Fibroblast of lung (primary cell): ENCODE data around the gene HNF1B. TPM values are rescaled to one million over a fixed set of nuclear protein-coding genes. Genes with fewer than 3 reads are reported as not detected.

Experiments
- DNase-seq, 2 donors: peaks; one replicate each; pipeline versions ENCODE4 v3.0.0 to v3.0.0-alpha.2; 2010; ENCODE audit warnings: low read depth in 2 of 2
- H2AFZ ChIP-seq: 2 replicates; pipeline ENCODE4 v1.5.1; 2012; ENCODE audit warnings: low read length, control low read depth, inconsistent platforms
- H3K27ac ChIP-seq: 2 replicates; pipeline ENCODE4 v1.5.1; 2011; ENCODE audit warnings: low read length, control low read depth; ENCODE audit not compliant: insufficient read depth
- H3K27me3 ChIP-seq: 2 replicates; pipeline ENCODE4 v1.5.1; 2011; ENCODE audit warnings: mild to moderate bottlenecking, low read length; ENCODE audit not compliant: control insufficient read depth, insufficient read depth
- H3K36me3 ChIP-seq: 2 replicates; pipeline ENCODE4 v1.5.1; 2011; ENCODE audit warnings: low read length; ENCODE audit not compliant: control insufficient read depth, insufficient read depth
- H3K4me1 ChIP-seq: 2 replicates; pipeline ENCODE4 v1.5.1; 2011; ENCODE audit warnings: low read length; ENCODE audit not compliant: control insufficient read depth, insufficient read depth; ENCODE audit errors: extremely low read depth
- H3K4me2 ChIP-seq: 2 replicates; pipeline ENCODE4 v1.5.1; 2011; ENCODE audit warnings: low read length, control low read depth; ENCODE audit not compliant: insufficient read depth; ENCODE audit errors: extremely low read depth
- H3K4me3 ChIP-seq, 4 experiments: fragments of 200-600 bp in 1 of 4; sonication (generic) in 1 of 4; replicated peaks in 1 of 4; 2 replicates each; pipeline ENCODE4 v1.5.1; 2011 to 2016; ENCODE audit warnings: low read length in 4 of 4, low read depth in 3 of 4, mild to moderate bottlenecking in 3 of 4, control low read depth in 2 of 4, inconsistent platforms in 1 of 4, mixed read lengths in 1 of 4; ENCODE audit not compliant: insufficient read depth in 1 of 4; ENCODE audit errors: control extremely low read depth in 1 of 4
- H3K79me2 ChIP-seq: 2 replicates; pipeline ENCODE4 v1.5.1; 2012; ENCODE audit warnings: mild to moderate bottlenecking, low read length, inconsistent platforms; ENCODE audit not compliant: control insufficient read depth, insufficient read depth
- H3K9ac ChIP-seq: 2 replicates; pipeline ENCODE4 v1.5.1; 2011; ENCODE audit warnings: mild to moderate bottlenecking, low read length, control low read depth; ENCODE audit not compliant: insufficient read depth
- H3K9me3 ChIP-seq: 2 replicates; pipeline ENCODE4 v1.5.1; 2012; ENCODE audit warnings: low read depth, low read length; ENCODE audit not compliant: control insufficient read depth, insufficient read depth
- H4K20me1 ChIP-seq: 2 replicates; pipeline ENCODE4 v1.5.1; 2011; ENCODE audit warnings: low read length; ENCODE audit not compliant: control insufficient read depth, insufficient read depth; ENCODE audit errors: extremely low read depth
- CTCF ChIP-seq, 2 donors: IDR thresholded peaks in 1 of 2; conservative IDR thresholded peaks in 1 of 2; 1 replicate in 1 of 2; 2 replicates in 1 of 2; pipeline ENCODE4 v1.5.1; 2011 to 2012; ENCODE audit warnings: low read length in 2 of 2, control low read depth in 1 of 2, inconsistent platforms in 1 of 2, low read depth in 1 of 2, mild to moderate bottlenecking in 1 of 2
- EZH2 ChIP-seq: IDR thresholded peaks from 2 replicates; pipeline ENCODE4 v1.5.1; 2012; ENCODE audit warnings: low read length, control low read depth, mild to moderate bottlenecking; ENCODE audit errors: missing control alignments
- polyA plus RNA-seq, 2 donors: library from polyadenylated mRNA; depleted of rRNA in 1 of 2; stranded (reverse) in 1 of 2; unstranded in 1 of 2; fragments of >200 nt; gene quantifications; 2 replicates each; pipeline ENCODE4 v1.2.1, GENCODE V29; 2011 to 2012; ENCODE audit warnings: missing spikeins in 1 of 2
- total RNA-seq: library from RNA; depleted of rRNA; stranded (reverse); fragments of >200 nt; gene quantifications from 2 replicates; pipeline ENCODE4 v1.2.1, GENCODE V29; 2014

The HNF1B gene
- total and polyA plus RNA-seq, 2 donors (not counting 1 experiment from before 2014, with no cell fraction given) = not detected

- Histone ChIP-seq H4K20me1 (peaks cover 2% of the 10 kb centered on the region), H2AFZ (no peak overlapping the region), H3K4me1 (no peaks in the 10 kb centered on the region), H3K27ac (no peak overlapping the region), H3K79me2 (no peaks in the 10 kb centered on the region), H3K36me3 (no peaks in the 10 kb centered on the region), H3K27me3 (peaks cover 66% of the 10 kb centered on the region), H3K9me3 (no peaks in the 10 kb centered on the region), H3K9ac (no peak overlapping the region), H3K4me2 (no peak overlapping the region), H3K4me3 (no peak overlapping the region)
- TF ChIP-seq CTCF (conservative IDR thresholded peaks at IDR 0.05 in 1 of 2, IDR thresholded peaks at IDR 0.05 in 1 of 2; ENCODE audit: low read depth in 1 of 2, low read length in 2 of 2) (no peak), EZH2 (no peak)
- DNase-seq = no peak
Observed at GRCh38 chr17:37745801-37746426, 1.1 kb upstream of the HNF1B start.

GRCh38 chr17:37744633-37744927, 279 bp downstream of the HNF1B start:
- Histone ChIP-seq H3K79me2 (no peaks in the 10 kb centered on the region), H3K9me3 (no peaks in the 10 kb centered on the region), H4K20me1 (peaks cover 2% of the 10 kb centered on the region), H3K27ac (no peak overlapping the region), H3K9ac (no peak overlapping the region), H3K4me2 (no peak overlapping the region), H3K4me1 (no peaks in the 10 kb centered on the region), H3K27me3 (peaks cover 73% of the 10 kb centered on the region), H3K4me3 (no peak overlapping the region), H2AFZ (no peak overlapping the region), H3K36me3 (no peaks in the 10 kb centered on the region)
- DNase-seq = no peak
- TF ChIP-seq CTCF (conservative IDR thresholded peaks at IDR 0.05 in 1 of 2, IDR thresholded peaks at IDR 0.05 in 1 of 2; ENCODE audit: low read depth in 1 of 2, low read length in 2 of 2) (no peak), EZH2 (peak; percentile 53)

- no peaks in the 10 kb centered on the region for H3K9me3 ChIP-seq
- peaks cover 78% of the 10 kb centered on the region for H3K27me3 ChIP-seq
- DNase-seq = no peak
- H3K27ac ChIP-seq = no peak overlapping the region
- H4K20me1 ChIP-seq = peaks cover 2% of the 10 kb centered on the region
- TF ChIP-seq CTCF (conservative IDR thresholded peaks at IDR 0.05 in 1 of 2, IDR thresholded peaks at IDR 0.05 in 1 of 2; ENCODE audit: low read depth in 1 of 2, low read length in 2 of 2) = no peak
- TF ChIP-seq EZH2 = peak; percentile 53
- H3K9ac ChIP-seq = no peak overlapping the region
- no peak overlapping the region for H3K4me2 ChIP-seq
- H3K36me3 ChIP-seq = no peaks in the 10 kb centered on the region
- no peak overlapping the region for H3K4me3 ChIP-seq
- H3K4me1 ChIP-seq = no peaks in the 10 kb centered on the region
- H2AFZ ChIP-seq = no peak overlapping the region
- no peaks in the 10 kb centered on the region for H3K79me2 ChIP-seq
Observed at GRCh38 chr17:37743875-37744632, 805 bp downstream of the HNF1B start.
